Endodermal cell (in vitro differentiated cells): ENCODE data around the gene NUCB1. TPM values are rescaled to one million over a fixed set of nuclear protein-coding genes. Genes with fewer than 3 reads are reported as not detected.
A peak's percentile ranks its signal among the peaks of the same experiment; 100 is the strongest.
"Not testable (repeated sequence)": the region's sequence is repeated elsewhere in the genome, so short reads cannot be mapped to it uniquely, and the experiment has no call there.

Experiments
- DNase-seq: peaks from one replicate; pipeline ENCODE4 v3.0.0-alpha.2; 2017
- H3K27ac ChIP-seq: 2 replicates; pipeline ENCODE4 v1.5.1; 2013; ENCODE audit warnings: mild to moderate bottlenecking, low read depth, low read length, moderate library complexity
- H3K27me3 ChIP-seq: 2 replicates; pipeline ENCODE4 v1.6.1; 2013; ENCODE audit warnings: mild to moderate bottlenecking, low read length, moderate library complexity; ENCODE audit not compliant: insufficient read depth, control insufficient read depth, poor library complexity, severe bottlenecking
- H3K36me3 ChIP-seq: 2 replicates; pipeline ENCODE4 v1.7.0; 2013; ENCODE audit warnings: mild to moderate bottlenecking, low read length, moderate library complexity; ENCODE audit not compliant: control insufficient read depth, insufficient read depth
- H3K4me1 ChIP-seq: one replicate; pipeline ENCODE4 v1.7.0; 2013; ENCODE audit warnings: low read length; ENCODE audit not compliant: control insufficient read depth, insufficient read depth
- H3K4me3 ChIP-seq: 2 replicates; pipeline ENCODE4 v1.5.1; 2013; ENCODE audit warnings: mild to moderate bottlenecking, low read length, moderate library complexity
- H3K9ac ChIP-seq: 2 replicates; pipeline ENCODE4 v1.6.1; 2013; ENCODE audit warnings: mild to moderate bottlenecking, low read length, moderate library complexity; ENCODE audit not compliant: poor library complexity, severe bottlenecking; ENCODE audit errors: extremely low read depth
- H3K9me3 ChIP-seq: 2 replicates; pipeline ENCODE4 v1.6.1; 2013; ENCODE audit warnings: mild to moderate bottlenecking, low read length, moderate library complexity; ENCODE audit not compliant: control insufficient read depth
- H3K27ac Mint-ChIP-seq: 2 replicates; pipeline ENCODE4 v1.8.0; 2020; ENCODE audit warnings: mixed read lengths
- H3K27me3 Mint-ChIP-seq: 2 replicates; pipeline ENCODE4 v1.8.0; 2021; ENCODE audit warnings: mild to moderate bottlenecking, mixed read lengths; ENCODE audit not compliant: insufficient read depth
- H3K36me3 Mint-ChIP-seq: 2 replicates; pipeline ENCODE4 v1.8.0; 2020; ENCODE audit warnings: low read depth, mixed read lengths
- H3K4me1 Mint-ChIP-seq: 2 replicates; pipeline ENCODE4 v1.8.0; 2020; ENCODE audit warnings: mixed read lengths
- H3K4me3 Mint-ChIP-seq: 2 replicates; pipeline ENCODE4 v1.8.0; 2020; ENCODE audit warnings: mild to moderate bottlenecking, moderate library complexity, mixed read lengths
- H3K9me3 Mint-ChIP-seq: 2 replicates; pipeline ENCODE4 v1.8.0; 2020; ENCODE audit warnings: mild to moderate bottlenecking, mixed read lengths
- WGBS, 2 experiments: methylation state at CpG; one replicate each; pipeline versions ENCODE4 v1.1.5 to v1.1.7; 2013; ENCODE audit warnings: missing lambda C conversion rate in 2 of 2, mixed read lengths in 1 of 2; ENCODE audit not compliant: insufficient coverage in 1 of 2, insufficient read length in 1 of 2; 5-methylcytosine and 5-hydroxymethylcytosine counted together
- total RNA-seq, 2 donors: library from RNA; stranded (reverse); fragmentation: NEBNext Ultra II Directional in 1 of 2; extraction: Animal tissue kit (Norgen Biotek cat#: 25700) in 1 of 2; gene quantifications; 2 replicates in 1 of 2; 3 replicates in 1 of 2; pipeline ENCODE4 v1.2.1, GENCODE V29; 2021
- TF ChIP-seq, protein P1 (sequence below): fragments of 200-600 bp; sonication (generic); conservative IDR thresholded peaks from 2 replicates; pipeline ENCODE4 v1.5.0; 2021; ENCODE audit warnings: antibody characterized with exemption, mild to moderate bottlenecking

The NUCB1 gene
- total RNA-seq, 2 donors from 2014 or later, result 177 to 222 TPM

DNA sequence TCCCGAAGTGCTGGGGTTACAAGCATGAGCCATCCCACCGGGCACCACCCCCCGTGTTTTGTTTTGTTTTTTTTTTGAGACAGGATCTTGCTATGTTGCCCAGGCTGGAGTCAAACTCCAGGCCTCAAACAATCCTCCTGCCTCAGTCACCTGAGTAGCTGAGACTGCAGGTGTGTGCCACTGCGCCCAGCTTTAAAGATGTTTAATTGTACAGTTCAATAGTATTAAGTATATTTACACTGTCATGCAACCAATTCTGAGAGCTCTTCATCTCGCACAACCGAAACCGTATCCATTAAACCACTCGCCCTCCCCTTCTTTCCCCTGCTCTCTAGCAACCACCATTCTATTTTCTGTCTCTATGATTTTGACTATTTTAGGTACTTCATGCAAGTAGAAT, 15.6 kb downstream of the NUCB1 start:
- no peak overlapping the region for H3K27ac Mint-ChIP-seq
- Histone ChIP-seq H3K36me3 (peaks cover 49% of the 10 kb centered on the region), H3K27me3 (no peaks in the 10 kb centered on the region), H3K4me3 (no peak overlapping the region), H3K27ac (no peak overlapping the region), H3K9ac (no peak overlapping the region), H3K4me1 (no peaks in the 10 kb centered on the region), H3K9me3 (no peaks in the 10 kb centered on the region)
- no peak for DNase-seq
- WGBS, 2 experiments, result 20 to 85% methylated on average over 1 to 7 of the region's 8 CpGs
- TF ChIP-seq, protein P1, sequence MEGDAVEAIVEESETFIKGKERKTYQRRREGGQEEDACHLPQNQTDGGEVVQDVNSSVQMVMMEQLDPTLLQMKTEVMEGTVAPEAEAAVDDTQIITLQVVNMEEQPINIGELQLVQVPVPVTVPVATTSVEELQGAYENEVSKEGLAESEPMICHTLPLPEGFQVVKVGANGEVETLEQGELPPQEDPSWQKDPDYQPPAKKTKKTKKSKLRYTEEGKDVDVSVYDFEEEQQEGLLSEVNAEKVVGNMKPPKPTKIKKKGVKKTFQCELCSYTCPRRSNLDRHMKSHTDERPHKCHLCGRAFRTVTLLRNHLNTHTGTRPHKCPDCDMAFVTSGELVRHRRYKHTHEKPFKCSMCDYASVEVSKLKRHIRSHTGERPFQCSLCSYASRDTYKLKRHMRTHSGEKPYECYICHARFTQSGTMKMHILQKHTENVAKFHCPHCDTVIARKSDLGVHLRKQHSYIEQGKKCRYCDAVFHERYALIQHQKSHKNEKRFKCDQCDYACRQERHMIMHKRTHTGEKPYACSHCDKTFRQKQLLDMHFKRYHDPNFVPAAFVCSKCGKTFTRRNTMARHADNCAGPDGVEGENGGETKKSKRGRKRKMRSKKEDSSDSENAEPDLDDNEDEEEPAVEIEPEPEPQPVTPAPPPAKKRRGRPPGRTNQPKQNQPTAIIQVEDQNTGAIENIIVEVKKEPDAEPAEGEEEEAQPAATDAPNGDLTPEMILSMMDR, result no peak
- H3K4me3 Mint-ChIP-seq, result no peak overlapping the region
- H3K27me3 Mint-ChIP-seq, result no peaks in the 10 kb centered on the region
- peaks cover 57% of the 10 kb centered on the region for H3K36me3 Mint-ChIP-seq
- H3K9me3 Mint-ChIP-seq, result no peaks in the 10 kb centered on the region
- H3K4me1 Mint-ChIP-seq, result no peaks in the 10 kb centered on the region

DNA sequence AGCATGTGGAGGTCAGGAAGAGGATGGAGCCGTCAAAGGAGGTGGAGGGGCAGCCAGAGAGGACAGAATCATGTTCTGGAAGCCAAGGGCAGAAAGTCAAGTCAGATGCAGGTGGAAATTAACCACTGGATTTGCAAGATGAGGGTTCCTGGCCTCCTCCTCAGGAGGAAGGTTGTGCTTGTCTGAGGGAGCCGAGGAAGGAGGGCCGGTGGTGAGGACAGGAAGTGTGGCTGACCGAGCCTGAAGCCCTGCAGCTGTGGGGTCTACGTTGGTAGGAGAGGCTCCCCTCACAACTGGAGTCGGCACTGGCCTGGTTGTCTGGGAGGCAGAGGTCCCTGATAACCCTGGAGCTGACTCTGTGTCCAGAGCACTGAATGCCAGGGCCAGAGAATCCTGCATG, 18.0 kb downstream of the NUCB1 start:
- Histone ChIP-seq H3K4me1 (no peaks in the 10 kb centered on the region), H3K9ac (no peak overlapping the region), H3K36me3 (peaks cover 40% of the 10 kb centered on the region), H3K4me3 (no peak overlapping the region), H3K27me3 (no peaks in the 10 kb centered on the region), H3K27ac (no peak overlapping the region), H3K9me3 (no peaks in the 10 kb centered on the region)
- DNase-seq, result no peak
- H3K27me3 Mint-ChIP-seq, result no peaks in the 10 kb centered on the region
- H3K9me3 Mint-ChIP-seq, result no peaks in the 10 kb centered on the region
- no peak overlapping the region for H3K27ac Mint-ChIP-seq
- H3K4me1 Mint-ChIP-seq, result no peaks in the 10 kb centered on the region
- H3K36me3 Mint-ChIP-seq, result peaks cover 56% of the 10 kb centered on the region
- TF ChIP-seq, protein P1, result no peak
- H3K4me3 Mint-ChIP-seq, result no peak overlapping the region
- 87 to 100% methylated on average over 4 to 6 of the region's 6 CpGs for WGBS, 2 experiments

DNA sequence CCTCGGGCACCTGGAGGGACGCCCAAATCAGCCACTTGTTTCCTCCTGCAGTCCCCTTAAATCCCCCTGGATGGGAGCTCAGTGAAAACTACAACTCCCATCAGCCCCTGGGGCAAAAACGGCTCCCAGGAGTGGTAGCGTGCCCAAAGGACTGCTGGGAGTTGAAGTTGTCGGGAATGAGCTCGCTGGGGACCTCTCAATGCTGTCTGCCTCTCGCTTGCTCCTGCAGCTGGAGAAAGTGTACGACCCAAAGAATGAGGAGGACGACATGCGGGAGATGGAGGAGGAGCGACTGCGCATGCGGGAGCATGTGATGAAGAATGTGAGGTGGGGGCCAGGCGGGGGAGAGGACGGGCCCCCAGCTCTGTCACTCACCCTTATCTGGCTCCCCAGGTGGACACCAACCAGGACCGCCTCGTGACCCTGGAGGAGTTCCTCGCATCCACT, 18.7 kb downstream of the NUCB1 start:
- Histone ChIP-seq H3K27me3 (no peaks in the 10 kb centered on the region), H3K9ac (no peak overlapping the region), H3K36me3 (peaks cover 33% of the 10 kb centered on the region), H3K4me1 (no peaks in the 10 kb centered on the region), H3K9me3 (no peaks in the 10 kb centered on the region), H3K27ac (no peak overlapping the region), H3K4me3 (no peak overlapping the region)
- no peaks in the 10 kb centered on the region for H3K27me3 Mint-ChIP-seq
- peak; percentile 90 for DNase-seq
- 78 to 86% methylated on average over 14 to 18 of the region's 18 CpGs for WGBS, 2 experiments
- H3K4me3 Mint-ChIP-seq, result no peak overlapping the region
- H3K4me1 Mint-ChIP-seq, result no peaks in the 10 kb centered on the region
- H3K36me3 Mint-ChIP-seq, result peaks cover 54% of the 10 kb centered on the region
- TF ChIP-seq, protein P1, result no peak
- H3K27ac Mint-ChIP-seq, result peak overlapping the region; percentile 61
- no peaks in the 10 kb centered on the region for H3K9me3 Mint-ChIP-seq

DNA sequence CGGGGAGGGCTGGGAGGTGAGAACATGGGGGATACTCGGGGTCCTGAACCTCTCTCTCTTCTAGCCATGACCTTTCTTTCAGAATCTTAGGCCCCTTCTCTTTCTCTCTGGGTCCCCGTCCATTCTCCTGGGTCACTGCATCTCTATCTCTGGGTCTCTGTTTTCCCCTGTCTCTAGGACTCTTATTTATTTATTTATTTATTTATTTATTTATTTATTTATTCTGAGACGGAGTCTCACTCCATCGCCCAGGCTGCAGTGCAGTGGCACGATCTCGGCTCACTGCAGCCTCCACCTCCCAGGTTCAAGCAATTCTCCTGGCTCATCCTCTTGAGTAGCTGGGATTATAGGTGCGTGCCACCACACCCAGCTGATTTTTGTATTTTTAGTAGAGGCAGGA, 19.2 kb downstream of the NUCB1 start:
- not testable (repeated sequence) for H3K4me3 Mint-ChIP-seq, DNase-seq, H3K4me3 ChIP-seq, H3K9me3 ChIP-seq, H3K9ac ChIP-seq, H3K9me3 Mint-ChIP-seq, H3K27ac ChIP-seq, H3K4me1 Mint-ChIP-seq, H3K27ac Mint-ChIP-seq, H3K4me1 ChIP-seq, H3K27me3 ChIP-seq, H3K27me3 Mint-ChIP-seq
- 94% methylated on average over 6 to 8 of the region's 8 CpGs for WGBS, 2 experiments
- H3K36me3 Mint-ChIP-seq, result peaks cover 51% of the 10 kb centered on the region
- peaks cover 28% of the 10 kb centered on the region for H3K36me3 ChIP-seq
